CD1c-positive myeloid dendritic cell (primary cell): ENCODE results near the gene PKDREJ.
A peak's percentile ranks its signal among the peaks of the same experiment; 100 is the strongest.
"Not testable (repeated sequence)": the region's sequence is repeated elsewhere in the genome, so short reads cannot be mapped to it uniquely, and the experiment has no call there.

Experiments
- DNase-seq: peaks from one replicate; pipeline ENCODE4 v3.0.0-alpha.2; 2016; ENCODE audit errors: extremely low spot score

PKDREJ gene

GRCh38 chr22:46269564-46269963 is 6.4 kb upstream of the PKDREJ start:
- no peak for DNase-seq

GRCh38 chr22:46267431-46268279 is 4.5 kb upstream of the PKDREJ start, which contains the start of gene TTC38:
TTC38 (plus strand) TSS chr22:46268008; CDS start chr22:46268040, 32 bp downstream.
- peak; percentile 84 for DNase-seq

DNA sequence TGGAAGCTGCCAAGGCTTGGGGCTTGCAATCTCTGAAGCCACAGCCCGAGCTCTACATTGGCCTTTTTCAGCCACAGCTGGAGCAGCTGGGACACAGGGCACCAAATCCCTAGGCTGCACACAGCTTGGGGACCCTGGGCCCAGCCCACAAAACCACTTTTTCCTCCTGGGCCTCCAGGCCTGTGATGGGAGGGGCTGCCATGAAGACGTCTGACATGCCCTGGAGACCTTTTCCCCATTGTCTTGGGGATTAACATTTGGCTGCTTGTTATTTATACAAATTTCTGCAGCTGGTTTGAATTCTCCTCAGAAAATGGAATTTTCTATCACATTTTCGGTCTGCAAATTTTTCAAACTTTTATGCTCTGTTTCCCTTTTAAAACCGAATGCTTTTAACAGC is 2.5 kb upstream of the PKDREJ start:
- DNase-seq = not testable (repeated sequence)

- DNase-seq = not testable (repeated sequence)
These were observed 1.4 kb upstream of the PKDREJ start for GRCh38 chr22:46264520-46264919.

DNA sequence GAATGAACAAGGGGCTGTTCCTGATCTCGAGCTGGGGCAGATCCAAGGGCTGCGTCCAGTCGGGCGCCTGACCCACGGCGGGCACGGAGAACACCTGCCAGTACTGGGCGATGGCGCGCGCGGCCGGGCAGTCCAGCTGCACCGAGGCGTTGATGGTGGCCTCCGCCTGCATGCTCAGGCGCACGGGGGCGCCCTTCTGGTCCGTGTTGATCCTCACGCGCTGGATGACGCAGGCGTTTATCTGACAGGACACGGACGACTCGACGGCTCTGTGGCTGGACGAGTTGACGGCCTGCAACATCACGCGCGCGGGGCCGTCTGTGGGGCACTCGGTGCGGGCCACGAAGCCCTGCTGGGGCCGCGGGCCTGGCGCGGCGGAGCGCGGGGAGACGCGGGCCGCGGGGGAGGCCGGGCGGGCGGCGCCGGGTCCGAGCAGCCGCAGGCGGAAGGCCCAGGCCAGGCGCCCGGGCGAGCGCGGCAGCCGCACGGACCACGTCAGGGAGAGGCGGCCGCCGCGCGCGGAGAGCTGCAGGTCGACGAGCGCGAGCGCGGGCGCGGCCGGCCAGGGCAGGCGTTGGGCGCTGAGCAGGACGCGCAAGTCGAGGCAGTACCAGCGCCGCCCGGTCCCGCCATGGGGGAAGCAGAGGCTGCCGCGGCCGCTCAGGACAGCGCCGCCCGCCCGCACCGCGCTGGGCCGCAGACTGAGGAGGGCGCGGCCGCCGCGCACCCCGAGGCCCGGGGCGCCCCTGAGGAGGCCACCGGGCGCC is 511 bp downstream of the PKDREJ start:
- DNase-seq = peak; percentile 68

GRCh38 chr22:46260038-46260437 is 3.1 kb downstream of the PKDREJ start:
- no peak for DNase-seq

- no peak for DNase-seq
These were observed 3.8 kb downstream of the PKDREJ start for GRCh38 chr22:46259374-46259773.

DNA sequence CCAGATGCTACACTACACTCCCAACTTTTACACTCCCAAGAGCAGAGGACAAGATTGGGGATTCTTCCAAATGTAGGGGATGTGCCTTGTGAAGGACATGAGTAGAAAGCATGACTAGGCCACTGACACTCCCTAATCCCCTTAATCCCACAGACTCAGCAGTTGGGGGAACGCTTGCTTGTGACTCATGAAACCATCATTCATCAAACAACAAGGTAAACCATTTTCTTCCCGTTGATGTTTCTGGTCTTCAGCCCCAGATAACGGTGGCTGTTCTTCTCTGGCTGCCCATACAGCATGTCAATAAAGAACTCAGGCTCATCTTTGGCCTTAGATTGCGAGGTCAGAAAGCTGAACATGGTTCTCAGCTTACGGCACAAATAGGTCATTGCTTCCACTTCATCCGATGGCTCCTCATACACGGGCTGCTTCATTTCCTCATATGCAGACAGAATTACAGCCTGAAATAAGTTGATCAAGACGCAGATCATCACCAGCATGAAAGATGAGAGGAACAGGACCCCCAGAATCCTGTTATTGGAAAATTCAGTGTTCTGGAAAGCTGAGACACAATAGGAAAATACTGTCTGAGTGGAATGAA is 6.7 kb downstream of the PKDREJ start:
- DNase-seq = no peak

DNA sequence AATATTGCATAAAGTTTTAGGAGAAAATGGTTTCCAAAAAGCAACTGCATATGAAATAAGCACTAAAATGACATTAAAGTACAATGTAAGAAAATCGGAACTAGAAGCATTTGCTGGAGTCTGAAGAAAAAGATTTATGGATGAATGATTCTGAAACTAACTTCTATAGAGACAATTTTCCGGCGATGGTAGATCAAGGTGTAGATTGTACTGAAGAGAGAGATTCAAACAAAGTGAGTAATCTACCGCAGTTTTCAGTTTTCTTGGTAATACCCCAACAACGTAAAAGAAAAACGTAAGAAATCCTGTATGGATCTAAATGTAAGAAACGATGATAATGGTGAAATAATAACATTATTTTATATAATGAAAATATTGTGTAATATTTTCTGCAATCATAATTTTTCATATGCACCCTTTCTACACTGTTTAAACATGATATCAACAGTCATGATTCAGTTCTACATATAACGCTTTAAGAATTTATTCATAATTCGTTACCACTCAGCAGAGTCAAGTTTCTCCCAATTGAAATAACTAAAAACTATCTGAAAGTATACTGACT is 11.2 kb downstream of the PKDREJ start:
- DNase-seq = no peak

- DNase-seq = no peak
These were observed 11.9 kb downstream of the PKDREJ start for GRCh38 chr22:46251266-46251665.

GRCh38 chr22:46250783-46251125 is 12.4 kb downstream of the PKDREJ start:
- no peak for DNase-seq

GRCh38 chr22:46250035-46250782 is 12.9 kb downstream of the PKDREJ start, which contains the start of gene CDPF1:
CDPF1 (minus strand) TSS chr22:46250293; CDS start chr22:46248284, 2,009 bp downstream.
- DNase-seq = peak; percentile 97

DNA sequence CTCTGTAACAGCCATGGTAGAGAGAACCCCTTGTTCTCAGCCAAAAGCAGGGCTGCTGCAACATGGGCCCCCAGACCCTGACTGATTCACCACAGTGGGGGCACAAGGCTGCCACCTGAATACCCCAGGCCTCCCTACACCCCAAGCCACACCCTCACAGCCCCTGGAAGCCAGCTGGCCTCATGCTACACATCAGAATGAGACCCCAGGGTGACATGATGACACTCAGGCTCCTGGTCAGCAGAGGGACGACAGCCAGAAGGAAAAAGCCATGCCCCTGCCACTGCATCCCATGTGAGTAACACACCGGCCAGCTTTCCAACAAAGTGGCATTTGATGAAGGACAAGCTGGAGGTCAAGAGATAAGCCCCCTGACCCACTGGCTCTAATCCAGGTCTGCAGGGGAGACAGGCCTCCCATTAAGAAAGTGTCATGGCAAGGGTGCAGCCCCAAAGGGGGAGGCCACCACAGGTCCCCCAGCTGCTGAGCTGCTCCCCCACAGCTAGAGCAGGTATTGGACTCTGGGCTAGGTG is 15.6 kb downstream of the PKDREJ start:
- DNase-seq = no peak

GRCh38 chr22:46246178-46246577 is 17.0 kb downstream of the PKDREJ start:
- DNase-seq = no peak

DNA sequence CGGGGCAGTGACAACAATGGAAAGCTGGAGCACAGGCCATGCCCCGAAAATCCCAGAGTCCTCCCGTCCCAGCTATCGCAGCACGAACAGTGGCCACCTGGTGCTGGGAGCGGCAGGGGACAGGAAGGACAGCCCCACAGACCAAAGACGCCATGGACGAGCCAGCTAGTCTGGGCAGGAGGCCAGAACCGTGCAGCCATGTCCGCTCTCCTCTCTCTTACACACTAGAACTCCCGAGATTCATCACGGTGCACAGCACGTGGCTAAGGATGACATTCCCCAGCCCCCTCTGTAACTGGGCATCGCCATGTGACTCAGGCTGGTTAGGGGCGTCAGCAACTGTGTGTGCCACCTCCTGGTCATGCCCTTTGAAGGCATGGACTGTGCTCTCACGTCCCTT is 17.6 kb downstream of the PKDREJ start:
- DNase-seq = no peak

DNA sequence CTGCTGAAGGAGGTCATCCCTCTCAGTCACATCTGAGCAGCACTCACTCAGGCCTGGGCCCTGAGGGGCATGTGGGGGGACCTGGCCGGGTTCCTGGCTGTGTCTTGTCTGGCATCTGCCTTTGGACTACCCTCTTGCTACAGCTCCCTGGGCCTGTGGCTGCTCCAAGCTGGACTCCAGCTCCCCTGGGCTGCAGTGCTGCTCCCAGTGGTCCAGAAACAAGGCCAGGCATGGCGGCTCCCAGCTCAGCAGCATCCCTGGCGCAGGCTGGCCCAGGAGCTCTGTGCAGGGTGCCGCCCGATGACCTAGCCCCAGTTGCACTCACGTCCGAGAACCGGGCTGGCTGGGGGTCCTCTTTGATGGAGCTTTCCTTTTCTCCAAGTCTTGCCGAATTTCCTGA is 18.4 kb downstream of the PKDREJ start:
- DNase-seq = no peak

DNA sequence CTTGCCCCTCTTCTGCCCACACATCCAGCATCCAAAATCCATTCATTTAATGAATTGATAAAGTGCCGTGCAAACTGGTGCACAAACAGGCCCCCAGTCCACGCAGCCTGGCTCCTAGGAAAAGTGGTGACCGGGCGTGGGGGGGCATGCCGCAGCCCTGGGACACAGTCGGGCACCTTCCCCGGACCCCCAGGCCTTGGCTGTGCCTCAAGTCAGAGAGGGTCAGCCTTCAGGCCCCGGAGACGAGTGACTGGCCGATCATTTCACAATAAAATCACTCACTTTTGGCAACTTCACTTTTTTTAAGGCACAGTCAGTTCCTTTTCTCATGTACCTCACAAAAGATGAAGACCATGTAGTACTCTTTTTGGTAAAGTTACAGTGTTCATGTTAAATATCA is 21.1 kb downstream of the PKDREJ start:
- peak; percentile 13 for DNase-seq

DNA sequence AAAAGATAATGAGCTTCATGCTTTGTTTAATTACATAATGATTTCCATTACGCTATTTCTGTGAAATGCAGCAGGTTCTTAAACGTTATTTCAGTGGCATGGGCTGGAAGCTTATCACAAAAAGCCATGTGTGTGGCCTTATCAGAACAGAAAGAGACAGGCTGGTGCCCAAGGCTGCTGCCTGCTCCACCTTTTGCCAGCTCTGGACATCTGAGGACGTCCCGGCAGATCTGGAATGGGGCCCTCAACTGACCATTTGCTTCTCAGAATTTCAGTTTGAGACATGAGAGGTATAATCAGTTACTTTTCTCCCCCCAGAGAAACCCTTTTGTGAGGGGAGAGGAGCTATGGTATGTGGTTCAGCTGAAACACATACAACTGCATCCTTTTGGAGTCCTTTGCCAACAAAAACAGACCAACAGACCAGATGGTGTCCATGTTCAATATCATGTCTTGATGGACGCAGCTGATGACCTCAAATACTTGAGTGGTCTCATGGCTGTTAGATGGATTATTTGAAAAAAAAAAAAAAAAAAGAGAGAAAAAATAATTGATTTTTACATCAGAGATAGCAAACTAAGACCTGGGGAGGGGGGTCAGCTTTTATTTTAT is 21.6 kb downstream of the PKDREJ start:
- DNase-seq = no peak

DNA sequence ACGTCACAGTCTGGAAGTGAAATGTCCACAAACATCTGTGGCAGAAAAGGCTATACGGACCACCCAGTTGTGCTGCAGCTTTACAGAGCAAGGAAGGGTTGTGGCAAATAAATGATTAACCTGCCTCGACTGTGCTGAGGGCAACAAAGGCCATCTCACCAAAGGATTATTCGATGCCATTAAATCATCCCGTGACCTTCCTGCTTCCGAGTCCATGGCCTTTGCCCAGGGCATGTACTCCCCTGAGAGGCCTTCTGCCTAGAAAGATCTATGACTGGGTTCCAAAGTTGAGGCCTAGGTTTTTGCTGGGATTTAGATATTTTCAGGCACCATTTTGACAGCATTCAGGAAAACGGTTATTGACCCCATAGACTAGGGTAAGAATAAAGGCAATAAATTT is 22.2 kb downstream of the PKDREJ start:
- no peak for DNase-seq

DNA sequence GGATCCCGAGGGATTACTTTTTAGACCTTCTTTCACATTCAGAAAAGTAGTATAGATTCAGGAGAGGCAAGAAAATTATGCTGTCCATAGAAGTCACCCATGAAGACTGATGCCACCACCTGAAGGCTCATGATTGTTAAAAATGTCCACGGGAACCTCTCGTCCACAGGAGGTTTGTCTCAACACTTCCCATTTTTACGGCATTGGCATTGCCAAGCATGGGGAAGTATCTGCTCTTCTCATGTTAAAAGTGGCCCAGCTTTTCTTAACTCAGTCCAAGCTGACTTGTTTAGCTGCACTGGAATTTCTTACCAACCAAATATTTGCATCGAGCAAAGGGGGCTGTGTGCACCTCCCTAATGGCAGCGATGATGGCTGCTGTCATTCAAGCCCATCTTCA is 22.6 kb downstream of the PKDREJ start:
- peak; percentile 38 for DNase-seq

DNA sequence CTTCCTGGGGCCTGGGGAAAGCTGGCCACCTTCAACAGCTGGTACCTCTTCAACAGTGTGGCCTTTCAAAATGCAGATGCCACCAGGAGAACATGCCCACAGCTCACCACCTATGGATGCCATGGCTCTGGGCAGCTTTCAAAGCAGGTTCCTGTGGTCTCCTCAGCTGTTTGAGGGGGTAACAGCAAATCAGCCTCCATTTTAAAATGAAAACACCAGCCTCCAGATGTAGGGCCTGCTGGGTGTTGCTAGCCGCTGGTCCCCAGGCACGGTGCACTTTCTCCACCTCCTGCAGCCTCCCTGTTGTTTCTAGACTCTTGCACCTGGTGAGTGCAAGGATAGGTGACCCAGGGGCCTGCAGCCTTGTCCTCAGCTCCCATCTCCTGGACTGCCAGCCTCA is 23.1 kb downstream of the PKDREJ start:
- no peak for DNase-seq
